HG02884 (cell line): ENCODE data around the gene CACNA1G.

ENCODE experiments used
- ATAC-seq: cut with Tn5 transposase; IDR thresholded peaks from one replicate; pipeline ENCODE4 v1.9.1; 2021; ENCODE audit warnings: mild to moderate bottlenecking, moderate library complexity; ENCODE audit not compliant: unreplicated experiment

Gene CACNA1G

DNA sequence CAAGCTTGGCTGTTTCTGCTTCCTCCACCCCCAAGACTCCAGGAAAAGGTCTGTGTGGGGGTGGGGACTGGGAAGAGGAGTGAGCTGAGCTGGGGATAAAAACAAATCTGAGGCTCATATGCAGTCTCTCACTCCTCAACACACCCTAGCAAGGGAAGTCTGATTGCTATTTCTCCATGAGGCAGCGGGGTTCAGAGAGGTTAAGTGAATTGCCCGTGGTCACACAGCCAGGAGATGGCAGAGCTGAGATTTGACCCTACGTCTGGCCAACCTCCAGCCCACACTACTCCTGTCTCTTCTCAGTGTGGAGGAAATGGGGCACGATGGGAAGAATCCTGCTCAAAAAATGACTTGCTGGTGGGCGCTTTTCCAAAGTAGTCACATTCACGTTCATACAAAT lies 69.4 kb downstream of the CACNA1G start:
- no peak for ATAC-seq

DNA sequence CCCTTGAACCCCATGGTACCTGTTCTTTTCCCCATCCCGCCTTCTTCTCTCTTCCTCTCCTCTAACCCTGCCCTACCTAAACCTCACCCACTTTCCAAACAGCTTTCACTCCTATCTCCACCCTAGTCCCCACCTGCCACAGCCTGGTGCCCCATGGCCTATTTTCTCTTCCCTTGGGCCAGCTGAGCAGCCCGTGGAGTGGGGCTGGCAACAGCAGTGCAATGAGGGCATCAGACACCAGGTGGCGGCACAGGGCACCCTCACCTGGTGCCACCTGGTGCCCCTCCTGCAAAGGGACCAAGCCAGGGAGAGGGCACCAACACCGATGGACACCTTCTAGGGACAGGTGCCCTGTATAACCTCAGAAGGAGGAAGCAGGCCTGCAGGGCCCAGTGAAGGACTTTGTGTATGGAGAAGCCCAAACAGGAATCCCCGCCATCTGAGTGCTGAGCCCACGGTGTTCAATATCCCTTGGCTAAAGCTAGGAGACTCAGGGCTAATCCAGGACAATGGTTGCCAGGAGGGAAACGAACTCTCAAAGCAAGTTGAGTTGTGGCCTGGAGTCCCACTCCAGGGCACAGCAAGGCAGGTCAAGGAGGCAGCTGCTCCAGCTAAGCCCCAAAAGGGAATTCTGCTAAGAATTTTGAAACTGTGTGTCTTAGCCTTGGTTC lies 70.1 kb downstream of the CACNA1G start:
- ATAC-seq = no peak

DNA sequence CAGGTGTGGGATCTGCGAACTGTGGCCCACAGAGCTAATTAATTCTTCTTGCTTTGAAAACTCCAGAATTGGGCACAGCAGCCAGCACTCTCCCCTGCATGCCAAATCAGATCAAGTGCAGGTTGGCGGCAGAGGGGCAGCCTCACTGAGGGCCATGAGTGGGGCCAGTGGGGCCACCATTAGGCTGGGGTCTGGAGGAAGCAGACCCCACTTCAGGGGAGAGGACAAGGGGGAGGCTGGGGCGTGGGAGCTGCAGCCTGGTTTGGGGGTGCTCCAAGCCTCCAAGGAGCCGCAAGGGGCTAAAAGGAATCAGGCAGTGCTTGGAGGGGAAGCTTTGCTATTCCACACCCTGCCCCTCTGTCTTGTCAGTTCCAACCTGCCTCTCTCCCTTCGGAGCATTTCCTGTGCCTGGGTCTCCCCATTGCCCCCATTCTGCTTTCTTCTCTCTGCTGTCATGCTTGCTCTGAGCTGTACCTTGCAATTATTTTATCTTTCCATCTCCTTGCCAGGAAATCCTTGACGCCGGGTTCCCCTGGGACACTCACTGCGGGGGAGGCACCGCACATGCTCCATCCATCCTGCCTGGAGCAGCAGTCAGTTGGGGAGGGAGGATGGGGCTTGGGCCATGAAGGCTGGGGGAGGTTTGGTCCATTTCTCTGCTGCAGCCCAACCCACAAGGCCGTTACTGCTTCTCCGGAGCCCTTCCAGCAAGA lies 70.8 kb downstream of the CACNA1G start:
- no peak for ATAC-seq

DNA sequence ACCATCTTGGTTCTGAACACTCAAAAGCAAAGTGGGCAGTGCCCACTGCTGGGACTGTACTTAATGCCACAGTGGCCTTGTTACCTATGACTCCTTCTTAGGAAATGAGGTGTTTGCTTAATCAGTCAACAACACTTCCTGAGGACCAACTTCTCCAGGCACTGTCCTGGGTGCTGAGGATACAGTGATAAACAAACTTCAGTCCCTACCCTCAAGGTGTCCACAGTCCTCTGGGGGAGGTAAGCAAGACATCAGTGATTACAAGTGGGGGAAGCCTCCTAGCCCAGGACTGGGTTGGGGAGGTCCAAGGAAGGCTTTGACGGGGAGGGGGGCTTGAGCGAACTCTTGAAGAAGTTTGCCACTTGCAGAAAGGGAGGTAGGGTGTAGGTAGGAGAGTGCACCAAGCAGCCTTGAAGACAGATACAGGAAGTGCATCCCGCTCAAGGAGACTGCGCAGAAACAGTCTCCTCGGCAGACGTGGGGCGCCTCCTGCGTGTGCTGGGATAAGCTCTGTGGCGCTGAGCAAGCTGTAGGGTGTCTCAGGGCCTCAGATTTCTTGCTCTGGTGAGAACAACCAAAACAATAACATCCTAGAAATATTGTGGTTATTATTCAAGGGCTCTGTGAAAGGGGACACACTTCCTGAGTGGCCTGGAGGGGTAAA lies 71.5 kb downstream of the CACNA1G start:
- ATAC-seq = no peak

DNA sequence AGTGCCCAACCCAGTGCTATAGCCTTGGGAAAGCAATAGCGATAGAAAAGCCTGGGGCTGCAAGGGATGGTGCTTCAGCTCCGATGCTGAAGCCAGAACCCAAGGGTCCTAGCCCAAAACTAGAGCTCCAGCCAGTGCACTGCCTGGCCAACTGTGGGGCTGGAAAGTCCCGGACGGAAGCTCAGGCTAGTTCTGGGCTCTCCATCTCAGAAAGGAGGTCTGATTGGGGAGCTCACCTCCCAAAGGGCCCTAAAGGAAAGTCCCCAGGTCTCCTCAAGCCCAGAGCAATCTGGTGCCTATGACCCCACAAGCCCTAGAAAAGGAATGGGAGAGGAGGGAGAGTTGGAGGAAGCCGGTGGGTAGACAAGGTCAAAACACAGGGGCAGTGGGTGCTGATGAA lies 72.1 kb downstream of the CACNA1G start:
- ATAC-seq = no peak

DNA sequence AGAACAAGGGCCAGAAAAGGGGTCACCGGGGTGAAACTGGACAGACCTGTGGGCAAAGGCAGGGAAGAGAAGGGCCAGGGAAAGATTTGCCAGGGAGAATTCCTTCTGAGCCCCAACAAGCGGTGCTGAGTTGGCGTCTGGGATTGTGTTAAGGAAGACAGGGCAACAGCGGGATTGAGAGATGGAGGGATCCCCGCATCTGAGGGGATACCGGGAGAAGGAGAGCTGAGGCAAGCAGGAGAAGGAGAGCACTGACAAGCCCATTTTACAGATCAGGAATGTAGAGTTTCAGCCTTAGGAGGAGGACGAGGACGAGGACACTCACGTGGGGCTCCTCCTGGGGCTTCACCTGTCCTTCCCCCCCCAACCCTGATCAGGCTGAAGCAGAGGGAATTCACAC lies 73.2 kb downstream of the CACNA1G start:
- no peak for ATAC-seq

DNA sequence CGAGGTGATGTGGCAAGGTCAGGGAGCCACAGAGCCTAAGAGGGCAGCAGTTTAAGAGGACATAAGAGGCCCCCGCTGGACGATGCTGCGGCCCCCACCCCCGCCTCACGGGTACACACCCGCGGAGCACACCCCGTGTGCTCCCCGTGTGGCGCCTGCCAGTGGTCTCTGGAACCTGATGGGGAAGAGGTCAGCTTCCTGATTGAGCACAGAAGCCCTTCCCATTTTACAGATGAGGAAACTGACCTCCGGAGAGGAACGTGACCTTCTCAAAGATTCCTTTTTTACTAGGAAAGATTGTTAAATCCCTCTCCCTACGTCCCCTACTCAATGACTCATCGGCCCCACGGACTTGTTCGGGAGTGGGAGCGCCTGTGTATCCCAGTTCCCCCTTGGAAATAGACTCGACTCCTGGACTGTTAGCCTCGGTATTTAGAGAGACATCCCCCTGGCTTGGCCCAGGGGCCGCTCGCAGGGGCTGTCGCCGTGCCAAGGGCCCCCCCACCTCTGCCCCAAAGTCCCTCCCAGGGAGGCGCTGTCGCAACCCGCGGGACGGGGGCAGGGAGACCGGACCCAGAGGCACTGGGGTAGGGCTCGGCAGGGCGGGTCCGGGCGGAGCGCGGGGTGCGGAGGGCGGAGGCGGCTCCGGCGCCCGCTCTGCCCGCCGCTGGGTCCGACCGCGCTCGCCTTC lies 73.9 kb downstream of the CACNA1G start, which contains the start of gene ABCC3:
Gene ABCC3, plus strand, starts transcription at position 658 of the 691 bp plus-strand sequence. CDS start 56 bp downstream, outside the sequence.
- ATAC-seq = no peak

DNA sequence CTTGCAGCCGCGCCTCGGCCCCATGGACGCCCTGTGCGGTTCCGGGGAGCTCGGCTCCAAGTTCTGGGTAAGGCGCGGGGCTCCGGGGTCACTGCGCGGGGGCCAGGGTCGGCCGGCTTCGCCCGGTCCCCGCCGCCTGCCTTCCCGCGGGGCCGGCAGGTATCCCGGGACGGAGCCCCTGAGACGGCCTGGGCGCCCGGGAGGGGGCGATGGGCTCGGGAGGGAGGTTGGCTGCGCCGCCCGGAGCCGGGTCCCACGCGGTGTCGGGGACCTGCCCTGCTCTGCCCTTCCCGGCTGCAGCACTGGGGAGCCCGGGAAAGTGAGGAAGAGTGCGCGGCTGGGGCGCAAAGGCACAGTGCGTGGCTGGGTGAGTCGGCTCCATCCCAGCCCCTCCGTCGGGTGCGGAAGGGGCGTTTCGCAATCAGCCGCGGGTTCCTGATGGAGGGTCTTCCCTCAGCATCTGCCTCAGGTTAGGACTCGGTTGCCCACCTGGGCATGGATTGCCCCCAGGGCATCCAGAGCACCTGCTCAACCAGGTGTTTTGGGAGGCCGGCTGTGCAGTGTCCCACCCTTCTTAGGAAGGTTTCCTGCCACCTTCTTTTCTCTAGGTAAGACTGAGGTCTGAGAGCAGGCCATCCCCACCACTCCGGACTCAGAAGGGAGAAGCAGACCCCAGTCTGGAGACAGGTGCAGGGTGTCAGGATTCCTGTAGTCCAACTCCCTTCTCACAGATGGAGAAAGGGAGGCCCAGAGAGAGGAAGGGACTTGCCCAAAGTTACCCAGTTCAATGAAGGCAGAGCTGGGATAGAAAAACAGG lies 74.6 kb downstream of the CACNA1G start:
- no peak for ATAC-seq

DNA sequence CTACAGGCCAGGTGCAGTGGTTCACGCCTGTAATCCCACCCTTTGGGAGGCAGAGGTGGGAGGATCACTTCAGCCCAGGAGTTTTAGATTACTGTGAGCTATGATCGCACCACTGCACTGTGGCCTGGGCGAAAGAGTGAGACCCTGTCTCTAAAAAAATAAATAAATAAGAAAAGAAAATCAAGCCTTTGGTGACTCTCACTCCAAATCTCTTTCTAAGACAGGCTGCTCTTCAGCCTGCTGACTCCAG lies 75.1 kb downstream of the CACNA1G start:
- no peak for ATAC-seq

DNA sequence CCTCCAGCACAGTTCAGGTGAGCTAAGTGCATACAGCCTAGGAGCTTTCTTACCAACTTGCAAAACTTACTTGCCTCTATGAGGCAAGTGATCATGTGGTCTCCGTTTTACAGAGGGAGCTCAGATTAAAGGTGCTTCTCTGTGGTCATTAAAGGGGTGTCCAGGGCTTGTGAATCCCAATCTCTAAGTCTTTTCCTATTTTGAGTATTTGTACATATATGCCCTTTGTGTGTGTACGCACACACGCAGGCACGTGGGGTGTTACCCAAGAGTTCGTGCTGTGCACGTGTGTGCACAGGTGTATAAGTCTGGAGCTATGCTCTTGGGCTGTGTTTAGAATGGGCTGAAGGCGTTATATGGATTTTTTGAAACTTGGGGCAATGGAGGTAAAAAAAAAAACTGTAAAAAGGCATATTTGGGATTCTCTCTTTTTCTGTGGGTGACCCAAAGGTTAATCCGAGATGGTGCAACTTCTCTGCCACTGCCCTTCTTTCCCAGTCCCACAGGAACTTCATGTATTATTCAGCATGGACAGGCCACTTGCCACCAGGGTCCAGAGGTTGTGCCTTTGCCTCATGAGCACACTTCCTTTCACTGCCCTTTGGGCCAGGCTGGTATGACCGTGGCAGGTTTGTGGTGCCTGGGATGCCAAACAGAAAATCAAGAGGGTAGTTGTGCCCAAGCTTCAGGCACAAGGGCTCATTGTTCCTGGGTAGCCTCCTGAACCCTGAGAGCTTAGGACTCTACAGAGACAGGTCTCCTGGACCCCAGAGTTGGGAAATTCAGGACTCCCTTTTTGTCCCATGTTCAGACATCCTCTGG lies 75.7 kb downstream of the CACNA1G start:
- ATAC-seq = no peak

DNA sequence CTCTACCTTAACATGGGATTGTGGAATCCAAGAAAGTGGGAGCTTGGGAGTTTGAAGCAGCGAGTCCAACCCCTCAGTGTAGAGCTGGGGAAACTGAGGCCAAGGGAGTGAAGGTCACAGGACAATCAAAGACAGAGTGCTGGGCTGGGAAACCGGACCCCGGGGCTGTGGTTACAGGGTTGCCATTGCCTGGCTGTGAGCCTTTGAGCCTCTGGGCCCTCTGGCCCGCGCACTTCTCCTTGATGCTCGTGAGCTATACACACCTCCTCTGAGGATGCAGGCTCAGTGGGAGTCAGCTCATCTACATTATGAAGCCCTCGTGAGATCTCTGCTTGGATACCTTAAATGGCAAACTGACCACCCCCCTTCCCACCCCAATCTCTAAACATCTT lies 76.3 kb downstream of the CACNA1G start:
- no peak for ATAC-seq

DNA sequence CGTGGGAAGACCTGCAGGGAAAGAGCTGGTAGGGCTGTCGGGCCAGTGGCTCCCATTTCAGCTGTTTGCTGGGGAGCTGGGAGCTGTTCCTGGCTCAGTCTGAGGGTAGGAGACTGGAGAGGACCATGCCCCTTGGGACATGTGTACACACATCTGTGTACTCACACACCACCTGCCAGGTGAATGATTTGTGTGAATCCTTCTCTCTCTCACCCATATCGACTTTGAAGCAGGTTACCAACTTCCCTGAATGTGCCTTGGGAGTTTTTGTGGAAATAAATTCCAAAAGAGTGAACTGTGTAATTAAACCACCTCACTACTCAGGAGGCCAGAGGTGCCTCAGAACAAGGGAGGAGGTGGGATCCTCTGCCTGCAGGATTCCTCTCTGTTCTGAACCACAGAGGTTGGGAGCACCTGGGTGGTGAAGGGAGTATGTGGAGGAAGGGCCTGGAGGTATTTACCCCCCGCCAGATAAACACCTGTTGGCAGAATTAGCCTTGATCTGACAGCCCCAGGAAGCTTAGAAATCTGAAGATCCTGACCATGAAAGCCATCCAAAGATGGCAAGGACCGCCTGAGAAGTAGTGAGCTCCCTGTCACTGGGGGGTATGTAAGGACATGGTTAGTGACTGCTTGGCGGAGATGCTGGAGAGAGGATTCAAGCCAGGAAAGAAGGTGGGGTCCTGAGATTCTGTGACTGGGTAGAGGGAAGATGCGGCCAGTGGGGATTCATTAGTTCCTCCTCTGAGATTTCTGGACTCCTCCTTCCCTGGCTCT lies 77.5 kb downstream of the CACNA1G start:
- ATAC-seq = no peak

DNA sequence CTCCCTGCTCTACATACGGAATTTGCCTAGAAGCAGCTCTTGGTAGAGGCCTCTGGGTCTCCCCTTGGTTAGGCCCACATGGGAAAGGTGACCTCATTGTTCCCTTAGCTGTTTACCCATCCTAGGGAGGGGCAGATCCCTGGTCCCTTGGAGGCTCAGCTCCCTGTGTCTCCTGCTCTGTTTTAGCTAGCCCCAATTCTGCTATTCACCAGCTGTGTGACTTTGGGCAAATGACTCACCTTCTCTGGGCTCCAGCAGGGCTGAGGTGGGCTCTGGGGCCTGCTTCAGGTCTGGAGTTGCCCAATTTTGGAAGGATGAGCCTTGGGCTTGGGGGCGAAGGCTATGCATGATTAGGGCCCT lies 78.1 kb downstream of the CACNA1G start:
- ATAC-seq = no peak

DNA sequence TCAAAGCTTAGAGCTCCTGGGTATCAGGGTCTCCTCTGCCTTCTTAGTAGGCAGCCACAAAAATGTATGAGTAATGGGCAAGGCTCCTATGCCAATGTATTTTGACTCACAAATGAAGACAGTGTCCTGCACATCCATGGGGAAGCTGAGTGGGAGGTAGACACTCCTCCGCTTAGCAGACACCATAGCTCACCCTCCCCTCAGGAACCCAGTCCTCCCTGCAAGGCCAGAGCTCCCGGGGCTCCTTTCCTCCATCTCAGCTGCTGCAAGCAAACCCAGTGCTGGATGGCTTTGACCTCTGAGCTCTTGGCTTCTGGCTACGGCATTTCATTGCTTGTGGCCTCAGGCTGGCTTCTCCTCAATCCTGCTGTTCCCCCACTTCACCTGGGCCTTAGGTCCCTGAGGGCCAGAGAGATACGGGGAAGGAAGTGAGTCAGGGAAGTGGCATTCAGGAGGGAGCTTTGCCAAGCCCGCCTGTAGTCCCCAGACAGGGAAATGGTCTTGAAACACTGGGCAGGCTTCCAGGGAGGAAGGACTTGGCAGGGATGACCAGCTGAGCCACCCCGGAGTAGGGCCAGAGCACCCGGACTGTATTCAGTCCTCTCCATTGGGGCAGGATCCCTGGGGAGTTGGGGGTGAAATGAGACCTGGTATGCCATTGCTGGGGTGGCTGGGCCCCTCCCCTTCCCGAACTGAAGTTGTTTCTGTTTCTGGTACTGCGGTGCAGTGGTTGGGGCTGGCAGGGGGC lies 78.6 kb downstream of the CACNA1G start:
- no peak for ATAC-seq

DNA sequence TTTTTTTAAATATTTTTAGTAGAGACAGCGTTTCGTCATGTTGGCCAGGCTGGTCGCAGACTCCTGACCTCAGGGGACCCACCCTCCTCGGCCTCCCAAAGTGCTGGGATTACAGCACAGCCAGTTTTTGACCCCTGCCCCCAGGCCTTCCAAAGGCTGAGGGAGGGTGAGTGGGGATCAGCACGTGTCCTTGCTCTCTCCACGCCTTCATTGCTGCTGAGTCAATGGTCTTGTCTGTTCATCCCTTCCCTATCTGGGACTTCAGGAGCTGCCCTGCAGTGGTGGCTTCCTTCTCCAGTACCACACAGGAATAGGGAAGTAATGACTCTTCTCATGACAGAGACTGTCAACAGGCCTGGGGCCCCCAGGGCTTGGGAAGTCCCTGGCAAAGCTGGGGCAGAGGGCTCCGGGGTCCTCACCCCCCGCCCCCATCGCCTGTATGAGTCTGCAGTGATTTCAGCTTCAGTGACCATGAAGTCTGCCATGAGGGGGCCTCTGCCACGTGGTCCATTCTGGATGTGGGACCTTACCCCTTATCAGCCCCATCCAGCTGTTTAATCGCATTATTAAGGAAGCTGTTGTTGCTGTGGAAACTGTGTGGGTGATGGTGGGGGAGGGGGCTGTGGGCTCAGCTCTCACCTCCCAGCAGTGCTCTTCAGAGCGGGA lies 80.3 kb downstream of the CACNA1G start:
- no peak for ATAC-seq

DNA sequence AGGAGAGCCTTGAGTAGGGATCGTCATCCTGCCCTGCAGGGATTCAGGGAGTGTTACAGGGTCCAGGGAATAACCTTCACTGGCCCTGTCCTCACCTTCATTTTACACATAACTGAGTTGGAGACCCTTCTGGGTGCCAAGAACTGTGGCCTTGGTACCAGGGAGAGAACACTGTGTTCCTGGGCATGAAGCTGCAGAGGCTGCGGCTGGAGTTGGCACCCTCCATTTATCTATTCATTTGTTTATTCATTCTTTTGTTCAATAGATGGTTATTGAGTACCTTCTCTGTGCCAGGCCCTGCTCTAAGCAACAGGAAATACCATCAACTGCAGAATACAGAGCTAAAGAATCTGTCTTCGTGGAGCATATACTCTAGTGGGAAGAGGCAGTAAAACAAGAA lies 80.8 kb downstream of the CACNA1G start:
- no peak for ATAC-seq

DNA sequence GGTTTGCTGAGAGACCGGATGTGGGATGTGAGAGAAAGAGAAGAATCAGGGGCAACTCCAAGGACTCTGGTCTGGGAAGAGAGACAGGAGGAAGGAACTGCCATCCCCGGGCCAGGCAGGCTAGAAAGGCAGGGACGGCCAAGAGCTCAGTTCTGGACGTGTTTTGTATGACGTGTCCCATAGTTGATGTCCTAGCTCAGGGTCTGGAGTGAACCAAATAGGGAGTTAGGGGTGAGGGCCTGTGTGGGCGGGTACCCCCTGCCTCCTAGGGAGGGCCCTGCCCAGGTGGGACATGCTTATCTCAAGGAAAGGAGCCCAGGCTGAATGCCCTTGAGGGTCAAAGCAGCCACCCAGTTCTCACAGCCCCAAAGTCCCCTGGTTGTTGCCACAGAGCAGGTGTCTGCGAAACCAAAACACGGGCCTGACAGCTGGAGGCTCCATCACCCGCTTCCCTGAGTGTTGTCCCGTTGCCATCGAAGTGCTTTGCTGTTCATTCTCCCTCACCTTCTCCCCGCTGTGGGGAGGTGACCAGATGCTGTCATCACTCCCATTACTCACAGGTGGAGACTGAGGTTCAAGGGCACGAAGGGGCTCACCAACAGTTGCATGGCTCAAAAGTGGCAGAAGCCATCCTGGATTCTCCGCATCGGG lies 81.7 kb downstream of the CACNA1G start:
- no peak for ATAC-seq
